ENCODE data around the gene PGAP6.
"Not testable (repeated sequence)": the region's sequence is repeated elsewhere in the genome, so short reads cannot be mapped to it uniquely, and the experiment has no call there.

GRCh38 chr16:341974-342336 lies 39.8 kb downstream of the PGAP6 start:
- not testable (repeated sequence) for TF ChIP-seq CTCF, POLR2A (IDR thresholded peaks at IDR 0.05)

Measured in lower leg skin (tissue), 3 donors.